IMR-90 (cell line): ENCODE results near the gene OLFM4.

Experiments
- CEBPB ChIP-seq: IDR thresholded peaks from 2 replicates; pipeline ENCODE4 v1.6.1; 2012; ENCODE audit warnings: low read depth, low read length, improper control_type of control experiment
- MXI1 ChIP-seq: IDR thresholded peaks from 2 replicates; pipeline ENCODE4 v1.6.1; 2012; ENCODE audit warnings: low read depth, mild to moderate bottlenecking, low read length, moderate library complexity, borderline replicate concordance
- POLR2A ChIP-seq: IDR thresholded peaks from 2 replicates; pipeline ENCODE4 v1.6.1; 2012; ENCODE audit warnings: mild to moderate bottlenecking, low read depth, low read length
- RAD21 ChIP-seq: IDR thresholded peaks from 2 replicates; pipeline ENCODE4 v1.6.1; 2012; ENCODE audit warnings: low read length, improper control_type of control experiment
- RCOR1 ChIP-seq: IDR thresholded peaks from 2 replicates; pipeline ENCODE4 v1.6.1; 2012; ENCODE audit warnings: mild to moderate bottlenecking, low read length, improper control_type of control experiment; ENCODE audit not compliant: insufficient replicate concordance
- TF ChIP-seq, protein P1 (sequence below): conservative IDR thresholded peaks from 2 replicates; pipeline ENCODE4 v1.5.1; 2012; ENCODE audit warnings: mild to moderate bottlenecking, low read depth, low read length, improper control_type of control experiment

DNA sequence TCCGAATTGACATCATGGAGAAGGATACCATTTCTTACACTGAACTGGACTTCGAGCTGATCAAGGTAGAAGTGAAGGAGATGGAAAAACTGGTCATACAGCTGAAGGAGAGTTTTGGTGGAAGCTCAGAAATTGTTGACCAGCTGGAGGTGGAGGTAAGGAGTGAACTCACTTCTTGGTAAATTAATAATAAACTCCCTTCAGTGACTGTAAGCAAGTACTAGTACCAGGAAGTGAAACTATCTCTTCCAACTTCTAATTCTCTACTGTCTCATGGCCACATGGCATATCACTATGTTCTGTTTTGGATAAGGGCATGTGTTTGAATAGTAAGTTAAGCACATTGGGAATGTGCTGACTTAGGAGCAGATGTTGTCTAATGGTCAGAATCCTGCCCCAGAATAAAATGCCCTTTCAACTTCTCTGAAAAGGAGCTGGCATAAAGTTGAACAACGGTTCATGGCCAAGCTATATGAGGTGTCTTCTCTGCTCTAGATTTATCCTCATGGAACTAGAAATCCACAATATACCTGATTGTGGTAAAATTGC, 13.4 kb downstream of the OLFM4 start:
- TF ChIP-seq POLR2A (no peak), RCOR1 (no peak), MXI1 (no peak), RAD21 (no peak), CEBPB (no peak)
- TF ChIP-seq, protein P1, sequence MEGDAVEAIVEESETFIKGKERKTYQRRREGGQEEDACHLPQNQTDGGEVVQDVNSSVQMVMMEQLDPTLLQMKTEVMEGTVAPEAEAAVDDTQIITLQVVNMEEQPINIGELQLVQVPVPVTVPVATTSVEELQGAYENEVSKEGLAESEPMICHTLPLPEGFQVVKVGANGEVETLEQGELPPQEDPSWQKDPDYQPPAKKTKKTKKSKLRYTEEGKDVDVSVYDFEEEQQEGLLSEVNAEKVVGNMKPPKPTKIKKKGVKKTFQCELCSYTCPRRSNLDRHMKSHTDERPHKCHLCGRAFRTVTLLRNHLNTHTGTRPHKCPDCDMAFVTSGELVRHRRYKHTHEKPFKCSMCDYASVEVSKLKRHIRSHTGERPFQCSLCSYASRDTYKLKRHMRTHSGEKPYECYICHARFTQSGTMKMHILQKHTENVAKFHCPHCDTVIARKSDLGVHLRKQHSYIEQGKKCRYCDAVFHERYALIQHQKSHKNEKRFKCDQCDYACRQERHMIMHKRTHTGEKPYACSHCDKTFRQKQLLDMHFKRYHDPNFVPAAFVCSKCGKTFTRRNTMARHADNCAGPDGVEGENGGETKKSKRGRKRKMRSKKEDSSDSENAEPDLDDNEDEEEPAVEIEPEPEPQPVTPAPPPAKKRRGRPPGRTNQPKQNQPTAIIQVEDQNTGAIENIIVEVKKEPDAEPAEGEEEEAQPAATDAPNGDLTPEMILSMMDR, result no peak
